ENCODE results near the gene GABBR2. TPM values are rescaled to one million over a fixed set of nuclear protein-coding genes. Genes with fewer than 3 reads are reported as not detected.

GABBR2 gene
- total RNA-seq, 1 experiment from 2014 or later: 0.76 TPM

DNA sequence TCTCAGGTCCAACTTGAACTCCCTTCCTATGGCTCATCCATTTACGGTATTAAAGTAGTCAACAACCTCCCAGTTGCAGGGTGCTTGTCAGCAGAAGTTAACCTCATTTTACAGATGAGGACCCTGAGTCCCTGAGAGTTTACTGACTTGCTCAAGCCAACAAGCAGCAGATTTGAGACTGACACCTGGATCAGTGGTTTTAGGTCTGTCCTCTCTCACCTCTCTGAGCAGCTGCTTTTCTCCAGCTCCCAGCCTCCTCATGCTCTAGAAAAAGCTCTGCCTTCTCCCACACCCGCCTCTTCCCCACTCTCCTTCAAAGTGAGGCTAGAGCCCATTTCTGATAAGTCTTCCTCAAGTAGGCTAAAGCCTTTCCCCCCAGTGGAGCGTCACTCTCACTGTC is 56.4 kb downstream of the GABBR2 start:
- Histone ChIP-seq H3K9me3 (ENCODE audit: insufficient read depth, low read depth) (no peaks in the 10 kb centered on the region), H4K20me1 (ENCODE audit: insufficient read depth) (no peaks in the 10 kb centered on the region), H3F3A (ENCODE audit: insufficient read depth, low read depth) (no peaks in the 10 kb centered on the region), H3K36me3 (ENCODE audit: low read depth) (no peaks in the 10 kb centered on the region), H3K4me3 (no peak overlapping the region), H3K27ac (no peak overlapping the region), H3K9me2 (ENCODE audit: insufficient read depth) (no peaks in the 10 kb centered on the region), H3K79me2 (ENCODE audit: low read depth) (no peaks in the 10 kb centered on the region), H2AFZ (no peak overlapping the region), H3K4me1 (replicated peaks; ENCODE audit: insufficient read depth) (no peaks in the 10 kb centered on the region), H3K27me3 (ENCODE audit: insufficient read depth, low read depth) (no peaks in the 10 kb centered on the region), H3K4me2 (no peak overlapping the region)
- intact Hi-C loops (cut with micrococcal nuclease; ENCODE audit: unreplicated experiment): no loop called here
- DNase-seq: no peak
- ChIA-PET POLR2A (ENCODE audit: unreplicated experiment) (interaction anchor here (0.5 kb wide), 1 partner anchor 1133 kb away, joined by 3 read pairs; no protein-coding TSS in a partner anchor), CTCF (no interaction called here)
- no TSS peak for BruUV-seq (replicated peaks)
- TF ChIP-seq EZH2 (IDR thresholded peaks at IDR 0.05; ENCODE audit: low read depth): no peak
- TF ChIP-seq, protein P1, sequence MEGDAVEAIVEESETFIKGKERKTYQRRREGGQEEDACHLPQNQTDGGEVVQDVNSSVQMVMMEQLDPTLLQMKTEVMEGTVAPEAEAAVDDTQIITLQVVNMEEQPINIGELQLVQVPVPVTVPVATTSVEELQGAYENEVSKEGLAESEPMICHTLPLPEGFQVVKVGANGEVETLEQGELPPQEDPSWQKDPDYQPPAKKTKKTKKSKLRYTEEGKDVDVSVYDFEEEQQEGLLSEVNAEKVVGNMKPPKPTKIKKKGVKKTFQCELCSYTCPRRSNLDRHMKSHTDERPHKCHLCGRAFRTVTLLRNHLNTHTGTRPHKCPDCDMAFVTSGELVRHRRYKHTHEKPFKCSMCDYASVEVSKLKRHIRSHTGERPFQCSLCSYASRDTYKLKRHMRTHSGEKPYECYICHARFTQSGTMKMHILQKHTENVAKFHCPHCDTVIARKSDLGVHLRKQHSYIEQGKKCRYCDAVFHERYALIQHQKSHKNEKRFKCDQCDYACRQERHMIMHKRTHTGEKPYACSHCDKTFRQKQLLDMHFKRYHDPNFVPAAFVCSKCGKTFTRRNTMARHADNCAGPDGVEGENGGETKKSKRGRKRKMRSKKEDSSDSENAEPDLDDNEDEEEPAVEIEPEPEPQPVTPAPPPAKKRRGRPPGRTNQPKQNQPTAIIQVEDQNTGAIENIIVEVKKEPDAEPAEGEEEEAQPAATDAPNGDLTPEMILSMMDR (conservative IDR thresholded peaks at IDR 0.05): no peak

DNA sequence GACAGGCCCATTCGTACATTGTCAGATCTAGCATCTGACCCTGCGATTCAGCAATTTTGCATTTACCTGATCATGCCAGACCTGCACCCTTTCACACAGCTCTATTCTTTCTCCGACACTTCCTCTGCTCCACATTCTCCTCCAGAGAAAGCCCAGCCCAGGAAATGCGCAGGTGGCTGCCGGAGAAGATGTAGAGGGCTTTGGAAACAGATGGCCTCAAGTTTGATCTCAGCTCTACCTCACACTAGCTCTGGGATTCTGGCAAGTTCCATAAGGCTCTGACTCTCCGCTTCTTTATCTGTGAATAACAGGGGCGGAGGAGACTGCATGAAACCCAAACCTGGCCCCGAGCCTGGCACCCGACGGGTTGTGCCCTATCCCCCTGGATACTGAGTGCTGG is 61.5 kb downstream of the GABBR2 start:
- H3K36me3 ChIP-seq (ENCODE audit: low read depth): no peaks in the 10 kb centered on the region
- H4K20me1 ChIP-seq (ENCODE audit: insufficient read depth): no peaks in the 10 kb centered on the region
- BruUV-seq (replicated peaks): no TSS peak
- H2AFZ ChIP-seq: no peak overlapping the region
- ChIA-PET POLR2A (ENCODE audit: unreplicated experiment) (no interaction called here), CTCF (no interaction called here)
- no peak for DNase-seq
- no peaks in the 10 kb centered on the region for H3K4me1 ChIP-seq (replicated peaks; ENCODE audit: insufficient read depth)
- no peaks in the 10 kb centered on the region for H3K9me3 ChIP-seq (ENCODE audit: insufficient read depth, low read depth)
- H3F3A ChIP-seq (ENCODE audit: insufficient read depth, low read depth): no peaks in the 10 kb centered on the region
- H3K27ac ChIP-seq: no peak overlapping the region
- H3K79me2 ChIP-seq (ENCODE audit: low read depth): no peaks in the 10 kb centered on the region
- intact Hi-C loops (cut with micrococcal nuclease; ENCODE audit: unreplicated experiment): no loop called here
- no peaks in the 10 kb centered on the region for H3K9me2 ChIP-seq (ENCODE audit: insufficient read depth)
- no peaks in the 10 kb centered on the region for H3K27me3 ChIP-seq (ENCODE audit: insufficient read depth, low read depth)
- H3K4me2 ChIP-seq: no peak overlapping the region
- no peak for TF ChIP-seq EZH2 (IDR thresholded peaks at IDR 0.05; ENCODE audit: low read depth)
- TF ChIP-seq, protein P1 (conservative IDR thresholded peaks at IDR 0.05): no peak
- H3K4me3 ChIP-seq: no peak overlapping the region

DNA sequence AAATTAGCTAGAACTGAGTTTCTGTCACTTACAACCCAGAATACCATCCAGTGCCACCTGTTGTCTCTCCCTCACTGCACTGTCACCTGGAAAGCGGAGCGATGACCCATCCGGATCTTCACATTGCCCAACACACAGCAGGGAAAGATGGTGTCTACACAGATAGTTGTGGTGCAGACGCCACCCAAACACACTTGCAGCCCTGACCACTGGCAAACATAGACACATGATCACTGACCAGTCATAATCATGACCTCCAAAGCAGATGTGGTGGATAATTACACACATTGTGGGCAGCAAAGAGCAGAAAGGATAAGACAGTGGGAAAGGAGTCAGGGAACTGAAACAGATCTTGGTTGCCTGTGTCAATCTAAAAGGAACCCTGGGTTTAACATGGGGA is 64.7 kb downstream of the GABBR2 start:
- Histone ChIP-seq H3K4me3 (no peak overlapping the region), H3K9me2 (ENCODE audit: insufficient read depth) (no peaks in the 10 kb centered on the region), H3K79me2 (ENCODE audit: low read depth) (no peaks in the 10 kb centered on the region), H3K4me2 (no peak overlapping the region), H3K36me3 (ENCODE audit: low read depth) (no peaks in the 10 kb centered on the region), H4K20me1 (ENCODE audit: insufficient read depth) (no peaks in the 10 kb centered on the region), H3K4me1 (replicated peaks; ENCODE audit: insufficient read depth) (no peaks in the 10 kb centered on the region), H2AFZ (no peak overlapping the region), H3F3A (ENCODE audit: insufficient read depth, low read depth) (no peaks in the 10 kb centered on the region), H3K27me3 (ENCODE audit: insufficient read depth, low read depth) (no peaks in the 10 kb centered on the region), H3K9me3 (ENCODE audit: insufficient read depth, low read depth) (no peaks in the 10 kb centered on the region), H3K27ac (no peak overlapping the region)
- no peak for DNase-seq
- TF ChIP-seq EZH2 (IDR thresholded peaks at IDR 0.05; ENCODE audit: low read depth): no peak
- TF ChIP-seq, protein P1 (conservative IDR thresholded peaks at IDR 0.05): no peak
- ChIA-PET CTCF (no interaction called here), POLR2A (ENCODE audit: unreplicated experiment) (no interaction called here)
- no TSS peak for BruUV-seq (replicated peaks)
- intact Hi-C loops (cut with micrococcal nuclease; ENCODE audit: unreplicated experiment): no loop called here
